HG02981 (cell line): ENCODE measurements around the gene RALBP1.

Experiments used
- ATAC-seq: cut with Tn5 transposase; IDR thresholded peaks from one replicate; pipeline ENCODE4 v1.9.1; 2021; ENCODE audit warnings: mild to moderate bottlenecking, moderate library complexity; ENCODE audit not compliant: unreplicated experiment

RALBP1 gene

GRCh38 chr18:9546468-9546867 is 71.2 kb downstream of the RALBP1 start:
- ATAC-seq: no peak

GRCh38 chr18:9547782-9548181 is 72.5 kb downstream of the RALBP1 start:
- ATAC-seq: no peak

GRCh38 chr18:9549405-9549804 is 74.1 kb downstream of the RALBP1 start:
- no peak for ATAC-seq

- no peak for ATAC-seq
Measured at GRCh38 chr18:9550429-9550828, 75.1 kb downstream of the RALBP1 start.

- no peak for ATAC-seq
Measured at GRCh38 chr18:9552191-9552590, 76.9 kb downstream of the RALBP1 start.

- no peak for ATAC-seq
Measured at GRCh38 chr18:9552616-9553015, 77.3 kb downstream of the RALBP1 start.

GRCh38 chr18:9557250-9557943 is 82.1 kb downstream of the RALBP1 start:
- no peak for ATAC-seq

- ATAC-seq: no peak
Measured at GRCh38 chr18:9558387-9559064, 83.2 kb downstream of the RALBP1 start.

- no peak for ATAC-seq
Measured at GRCh38 chr18:9559253-9559652, 83.9 kb downstream of the RALBP1 start.

GRCh38 chr18:9561759-9562158 is 86.4 kb downstream of the RALBP1 start:
- no peak for ATAC-seq

GRCh38 chr18:9562584-9562983 is 87.3 kb downstream of the RALBP1 start:
- ATAC-seq: no peak

- no peak for ATAC-seq
Measured at GRCh38 chr18:9563331-9563730, 88.0 kb downstream of the RALBP1 start.

- ATAC-seq: no peak
Measured at GRCh38 chr18:9565407-9565806, 90.1 kb downstream of the RALBP1 start.

GRCh38 chr18:9568186-9568585 is 92.9 kb downstream of the RALBP1 start:
- no peak for ATAC-seq

GRCh38 chr18:9569178-9569577 is 93.9 kb downstream of the RALBP1 start:
- no peak for ATAC-seq

- no peak for ATAC-seq
Measured at GRCh38 chr18:9570255-9570654, 94.9 kb downstream of the RALBP1 start.

GRCh38 chr18:9571546-9571945 is 96.2 kb downstream of the RALBP1 start:
- ATAC-seq: no peak

GRCh38 chr18:9574473-9575115 is 99.3 kb downstream of the RALBP1 start:
- no peak for ATAC-seq

- peak; percentile 64 for ATAC-seq
Measured at GRCh38 chr18:9575558-9575957, 100.2 kb downstream of the RALBP1 start.

GRCh38 chr18:9577361-9577760 is 102.0 kb downstream of the RALBP1 start:
- no peak for ATAC-seq

- no peak for ATAC-seq
Measured at GRCh38 chr18:9578306-9578705, 103.0 kb downstream of the RALBP1 start.

- no peak for ATAC-seq
Measured at GRCh38 chr18:9581667-9582066, 106.4 kb downstream of the RALBP1 start.
